Activated CD4-positive, alpha-beta T cell treated with anti-CD3 and anti-CD28 coated beads for 1 hour (primary cell): ENCODE data around the gene EMP3.
"Not testable (repeated sequence)": the region's sequence is repeated elsewhere in the genome, so short reads cannot be mapped to it uniquely, and the experiment has no call there.

ENCODE experiments used
- DNase-seq: peaks from one replicate; pipeline ENCODE4 v3.0.0-alpha.2; 2020

The EMP3 gene

GRCh38 chr19:48348737-48349136, 23.4 kb downstream of the EMP3 start:
- DNase-seq, result no peak

GRCh38 chr19:48350856-48351255, 25.5 kb downstream of the EMP3 start:
- DNase-seq, result no peak

DNA sequence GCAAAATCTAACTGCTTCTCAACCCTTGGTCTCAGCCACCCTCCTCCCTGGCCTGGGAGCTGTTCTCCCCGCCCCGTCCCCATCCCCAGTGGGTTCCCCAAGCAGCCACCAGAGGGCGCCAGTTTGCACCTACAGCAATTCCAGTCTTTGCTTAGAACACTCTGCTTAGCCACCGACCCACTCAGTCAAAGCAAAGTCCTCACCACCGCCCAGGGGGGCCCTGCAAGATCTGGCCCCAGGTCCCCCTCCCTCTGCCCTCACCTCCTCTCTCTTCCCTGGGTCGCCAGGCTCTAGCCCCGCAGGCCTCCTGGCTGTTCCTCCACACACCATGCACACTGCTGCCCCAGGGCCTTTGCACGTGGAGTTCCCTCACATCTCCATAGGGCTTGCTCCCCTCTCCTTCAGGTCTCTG, 26.0 kb downstream of the EMP3 start:
- DNase-seq, result peak; percentile 70

- DNase-seq, result no peak
These were observed 28.3 kb downstream of the EMP3 start for GRCh38 chr19:48353677-48354076.

DNA sequence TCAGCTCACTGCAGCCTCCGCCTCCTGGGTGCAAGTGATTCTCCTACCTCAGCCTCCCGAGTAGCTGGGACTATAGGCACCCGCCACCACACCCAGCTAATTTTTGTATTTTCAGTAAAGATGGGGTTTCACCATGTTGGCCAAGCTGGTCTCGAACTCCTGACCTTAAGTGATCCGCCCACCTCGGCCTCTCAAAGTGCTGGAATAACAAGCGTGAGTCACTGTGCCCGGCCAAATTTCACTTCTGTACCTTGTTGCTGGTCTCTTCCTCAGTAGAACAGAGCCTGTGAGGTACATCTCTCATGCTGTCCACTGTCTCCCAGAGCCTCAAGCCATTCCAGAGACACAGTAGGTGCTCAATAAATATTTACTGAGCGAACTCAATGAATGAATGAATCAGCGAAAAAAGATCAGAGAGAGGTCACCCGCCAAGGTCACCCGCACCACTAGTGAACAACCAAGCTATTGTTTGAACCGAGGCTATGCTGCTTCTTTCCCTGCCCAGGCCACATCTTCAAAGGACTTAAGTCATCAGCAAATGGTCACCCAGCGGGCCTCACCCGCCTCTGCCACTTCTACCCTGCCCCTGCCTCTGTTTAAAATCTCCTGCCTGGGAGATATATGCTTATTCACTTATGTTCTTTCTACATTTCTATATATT, 29.1 kb downstream of the EMP3 start:
- no peak for DNase-seq

DNA sequence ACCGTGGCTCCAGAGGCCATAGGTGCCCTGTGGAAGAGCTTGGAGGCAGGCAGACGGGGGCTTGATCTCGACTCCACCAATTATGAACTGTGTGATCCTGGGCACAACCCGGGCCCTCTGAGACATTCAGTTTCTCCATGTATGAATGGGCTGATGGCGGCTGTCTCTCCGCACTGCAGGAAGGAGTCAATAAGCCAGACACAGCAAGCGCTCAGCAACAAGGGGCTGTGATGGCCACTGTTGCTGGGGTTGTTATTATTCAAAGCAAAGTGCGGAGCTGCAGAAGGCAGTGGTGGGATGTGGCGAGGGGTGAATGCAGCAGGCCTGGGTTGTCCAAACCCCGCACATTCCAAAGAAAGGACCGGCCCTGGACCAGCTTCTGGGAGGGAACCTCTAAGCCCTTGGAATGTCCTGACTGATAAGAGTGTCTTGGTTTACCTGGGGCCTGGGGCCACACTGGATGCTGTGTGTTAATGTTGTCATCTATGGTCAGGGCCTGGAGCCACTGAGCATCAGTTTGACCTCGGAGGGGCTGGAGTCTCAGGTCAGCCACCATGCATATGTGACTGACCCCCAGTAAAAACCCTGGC, 30.1 kb downstream of the EMP3 start:
- DNase-seq, result no peak

DNA sequence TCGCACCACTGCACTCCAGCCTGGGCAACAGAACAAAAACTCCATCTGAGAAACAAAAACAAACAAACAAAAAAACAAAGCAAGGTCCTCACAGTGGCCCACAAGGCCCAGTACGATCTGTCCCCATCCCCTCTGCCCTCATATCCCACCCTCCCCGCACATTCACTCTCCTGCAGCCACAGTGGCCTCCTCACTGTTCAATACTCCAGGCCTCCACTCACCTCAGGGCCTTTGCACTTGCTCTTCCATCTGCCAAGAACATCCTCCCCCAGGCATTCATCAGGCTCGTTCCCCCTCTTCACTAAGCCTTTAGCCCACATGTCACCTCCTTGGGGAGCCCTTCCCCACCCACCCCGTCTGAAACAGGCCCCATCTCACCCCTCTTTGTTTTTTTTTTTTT, 33.8 kb downstream of the EMP3 start:
- no peak for DNase-seq

- no peak for DNase-seq
These were observed 36.6 kb downstream of the EMP3 start for GRCh38 chr19:48361912-48362311.

GRCh38 chr19:48362716-48363499, 37.6 kb downstream of the EMP3 start:
- peak; percentile 83 for DNase-seq

DNA sequence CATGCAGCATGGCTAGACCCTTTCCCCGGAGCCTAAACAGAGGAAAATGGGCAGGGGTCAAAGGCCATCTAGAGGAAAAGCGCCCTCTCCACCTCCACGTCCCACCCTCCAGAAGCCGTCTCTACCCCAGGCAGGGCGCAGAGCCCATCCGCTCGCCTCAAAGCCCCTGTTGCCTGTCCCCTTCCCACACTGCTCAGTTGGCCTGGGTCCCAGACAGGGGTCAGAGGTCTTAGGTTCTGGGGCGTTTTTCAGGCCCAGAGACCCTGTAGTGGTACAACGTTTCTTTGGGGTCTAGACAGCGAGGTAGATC, 38.1 kb downstream of the EMP3 start:
- DNase-seq, result no peak

- peak; percentile 97 for DNase-seq
These were observed 38.7 kb downstream of the EMP3 start, which contains the start of the genes SYNGR4 and TMEM143 for GRCh38 chr19:48363810-48364597. Gene SYNGR4, plus strand, starts transcription at chr19:48364367. Its CDS starts 1,476 bp downstream, at chr19:48365843. Gene TMEM143, minus strand, starts transcription at chr19:48363940. Its CDS starts 20 bp downstream, at chr19:48363920.

DNA sequence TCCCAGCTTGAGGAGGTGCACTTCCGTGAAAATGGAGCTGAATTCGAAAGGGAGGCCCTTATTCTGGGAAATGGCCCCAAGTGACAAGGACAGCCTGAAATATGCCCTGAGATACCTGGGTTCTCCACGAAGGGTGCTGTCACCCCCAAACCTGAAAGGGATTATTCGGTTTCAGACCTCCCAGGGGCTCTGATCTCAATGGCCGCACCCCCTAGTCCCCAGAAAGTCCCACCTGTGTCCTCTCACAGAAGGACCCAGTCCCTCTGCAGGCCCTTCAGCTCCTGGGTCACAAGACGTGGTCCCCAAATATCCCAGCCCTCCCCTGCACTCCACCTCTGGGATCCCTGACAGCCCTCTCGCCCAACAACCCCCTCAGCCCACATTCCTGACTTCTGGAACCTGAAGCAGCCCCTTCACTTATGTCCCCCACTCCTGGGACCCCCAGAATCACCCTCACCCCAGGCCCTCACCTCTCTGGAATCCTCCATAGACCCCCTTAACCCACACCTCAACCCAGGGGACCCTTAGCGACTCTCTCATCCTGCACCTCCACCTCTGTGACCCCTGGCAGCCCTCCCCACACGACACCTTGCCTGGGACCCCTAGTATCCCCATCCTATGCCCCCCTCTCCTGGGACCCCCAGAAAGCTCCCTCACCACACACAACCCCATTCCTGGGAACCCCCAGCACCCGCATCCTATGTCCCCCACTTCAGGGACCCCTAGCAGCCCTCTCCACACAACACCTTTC, 39.4 kb downstream of the EMP3 start:
- DNase-seq, result no peak

- no peak for DNase-seq
These were observed 40.2 kb downstream of the EMP3 start for GRCh38 chr19:48365602-48366001.

- no peak for DNase-seq
These were observed 42.5 kb downstream of the EMP3 start for GRCh38 chr19:48367855-48368254.

DNA sequence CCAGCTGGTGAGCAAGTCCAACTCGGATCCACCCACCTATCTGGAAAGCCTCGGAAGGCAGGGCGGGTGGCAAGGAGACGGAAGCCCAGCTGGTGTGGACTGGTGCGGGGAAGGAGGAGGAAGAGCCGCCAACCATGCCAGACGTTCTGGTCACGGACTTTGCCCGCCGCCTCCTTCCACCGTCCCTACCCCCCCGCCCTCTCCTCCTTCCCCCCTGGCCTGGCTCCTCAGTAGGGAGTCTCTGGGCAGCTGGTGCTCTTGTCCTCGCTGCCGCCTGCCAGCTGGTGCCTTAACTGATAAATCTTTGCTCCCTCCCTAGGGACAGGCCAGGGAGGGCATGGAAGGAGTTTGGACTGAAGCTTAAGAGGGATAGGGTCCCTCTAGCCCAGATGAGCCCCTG, 43.6 kb downstream of the EMP3 start:
- DNase-seq, result no peak

DNA sequence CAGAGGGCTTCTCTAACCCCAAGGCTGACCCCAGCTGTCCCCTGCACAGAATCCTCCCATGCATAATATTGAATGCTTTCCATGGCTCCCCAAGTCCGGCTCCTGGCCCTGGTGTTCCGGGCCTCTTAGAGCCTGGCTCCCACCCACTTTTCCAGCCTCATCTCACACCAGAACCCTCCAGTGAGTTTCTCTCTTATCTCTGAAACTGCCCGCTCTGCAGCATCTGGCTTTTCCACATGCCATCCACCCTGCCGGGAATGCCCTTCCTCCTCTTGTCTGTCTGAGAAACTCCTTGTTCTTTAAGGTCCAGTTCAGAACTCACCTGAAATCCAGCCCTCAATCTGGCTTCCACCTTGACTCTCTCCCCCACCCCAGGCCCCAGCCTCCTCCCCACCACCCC, 45.6 kb downstream of the EMP3 start:
- no peak for DNase-seq

DNA sequence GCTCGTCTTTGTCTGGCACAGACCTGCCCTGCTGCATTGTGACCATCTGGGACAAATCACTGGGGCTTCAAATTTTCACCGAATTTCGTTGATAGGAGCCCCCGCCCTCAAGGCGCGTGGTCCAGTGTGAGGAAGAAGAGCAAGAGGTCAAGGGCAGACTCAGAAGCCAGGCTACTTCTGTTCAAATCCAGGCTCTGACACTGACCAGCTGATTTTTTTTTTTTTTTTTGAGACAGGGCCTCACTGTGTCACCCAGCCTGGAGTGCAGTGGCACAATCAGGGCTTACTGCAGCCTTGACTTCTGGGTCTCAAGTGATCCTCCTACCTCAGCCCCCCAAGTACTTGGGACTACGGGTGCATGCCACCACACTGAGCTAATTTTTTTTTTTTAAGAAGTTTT, 46.0 kb downstream of the EMP3 start:
- DNase-seq, result no peak

- not testable (repeated sequence) for DNase-seq
These were observed 46.4 kb downstream of the EMP3 start for GRCh38 chr19:48371771-48372170.

DNA sequence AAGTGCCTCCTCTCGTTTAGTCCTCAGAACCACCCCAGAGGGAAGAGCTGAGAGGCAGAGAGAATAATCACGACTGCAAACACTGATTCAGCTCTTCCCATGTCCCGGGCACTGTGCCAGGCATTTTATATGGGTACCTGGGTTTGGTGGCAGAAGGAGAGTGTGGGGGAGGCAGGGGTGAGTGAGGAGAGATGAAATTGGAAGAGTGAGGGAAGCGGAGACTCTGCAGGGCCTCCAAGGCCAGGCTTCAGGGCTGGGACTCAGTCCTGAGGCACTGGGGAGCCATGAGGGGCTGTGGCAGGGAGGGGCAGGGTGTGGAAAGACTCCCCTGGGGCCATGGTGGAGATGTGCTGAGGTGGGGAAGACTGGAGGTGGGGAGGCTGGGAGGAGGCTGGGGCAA, 47.6 kb downstream of the EMP3 start:
- DNase-seq, result no peak

DNA sequence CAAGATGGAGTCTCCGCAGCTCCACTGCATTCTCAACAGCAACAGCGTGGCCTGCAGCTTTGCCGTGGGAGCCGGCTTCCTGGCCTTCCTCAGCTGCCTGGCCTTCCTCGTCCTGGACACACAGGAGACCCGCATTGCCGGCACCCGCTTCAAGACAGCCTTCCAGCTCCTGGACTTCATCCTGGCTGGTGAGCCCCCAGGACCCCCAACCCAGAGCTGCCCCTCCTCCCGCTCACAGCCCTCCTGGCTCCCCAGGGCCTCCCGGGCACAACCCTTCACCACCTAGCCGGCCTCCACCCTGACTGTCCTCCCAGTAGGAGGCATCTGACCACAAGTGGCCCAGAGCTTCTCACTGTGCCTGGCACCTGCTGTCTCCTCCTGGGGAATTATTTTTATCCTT, 48.2 kb downstream of the EMP3 start:
- DNase-seq, result no peak

- DNase-seq, result no peak
These were observed 52.8 kb downstream of the EMP3 start for GRCh38 chr19:48378194-48378570.

- no peak for DNase-seq
These were observed 53.7 kb downstream of the EMP3 start for GRCh38 chr19:48379058-48379457.
